WTC11 (cell line): ENCODE results near the gene ARHGAP42. TPM values are rescaled to one million over a fixed set of nuclear protein-coding genes. Genes with fewer than 3 reads are reported as not detected.

Experiments used
- ATAC-seq: fragments of 200-7000 bp; cut with Tn5 transposase; 2 replicates; pipeline ENCODE4 v1.10.0; 2021; ENCODE audit warnings: mild to moderate bottlenecking, moderate library complexity
- CTCF ChIA-PET: fragments of 300-600 bp; sonication (Branson Sonifier 250); formaldehyde crosslinking; loops from one replicate; lab custom pipeline; 2021; ENCODE audit warnings: antibody characterized with exemption; lab: Charles Lee
- POLR2A ChIA-PET: fragments of 350-600 bp; sonication (Branson Sonifier 250); formaldehyde crosslinking; loops from one replicate; lab custom pipeline; 2021; ENCODE audit warnings: antibody characterized with exemption; lab: Charles Lee
- DNase-seq: peaks from one replicate; pipeline ENCODE4 v3.0.0; 2021; ENCODE audit warnings: low spot score
- H3K27ac Mint-ChIP-seq: 2 replicates; pipeline ENCODE4 v1.8.0; 2021; ENCODE audit warnings: mixed read lengths
- H3K27me3 Mint-ChIP-seq: 2 replicates; pipeline ENCODE4 v1.8.0; 2021; ENCODE audit warnings: low read depth, mild to moderate bottlenecking, moderate library complexity, mixed read lengths
- H3K36me3 Mint-ChIP-seq: 2 replicates; pipeline ENCODE4 v1.8.0; 2021; ENCODE audit warnings: mixed read lengths
- H3K4me1 Mint-ChIP-seq: 2 replicates; pipeline ENCODE4 v1.8.0; 2022; ENCODE audit warnings: mixed read lengths
- H3K4me3 Mint-ChIP-seq: 2 replicates; pipeline ENCODE4 v1.8.0; 2021; ENCODE audit warnings: mild to moderate bottlenecking, moderate library complexity, mixed read lengths
- H3K9me3 Mint-ChIP-seq: 2 replicates; pipeline ENCODE4 v1.8.0; 2021; ENCODE audit warnings: mixed read lengths
- ATF1 ChIP-seq: sonication (generic); formaldehyde crosslinking; IDR thresholded peaks from 2 replicates; pipeline ENCODE4 v1.8.1; 2023; ENCODE audit warnings: mild to moderate bottlenecking, moderate library complexity, missing genetic modification reagents
- CDX4 ChIP-seq: fragments of 250-450 bp; sonication (Bioruptor Pico); IDR thresholded peaks from 2 replicates; pipeline ENCODE4 v1.9.0; 2021; ENCODE audit warnings: moderate library complexity, mild to moderate bottlenecking, inconsistent platforms, borderline replicate concordance
- CTCF ChIP-seq: fragments of 200-600 bp; IDR thresholded peaks from 2 replicates; pipeline ENCODE4 v1.8.0; 2022; ENCODE audit warnings: antibody characterized with exemption
- FOXJ3 ChIP-seq: sonication (generic); formaldehyde crosslinking; IDR thresholded peaks from 2 replicates; pipeline ENCODE4 v1.9.0; 2021; ENCODE audit warnings: missing genetic modification reagents, mild to moderate bottlenecking, borderline replicate concordance
- FOXK1 ChIP-seq: sonication (generic); formaldehyde crosslinking; IDR thresholded peaks from 2 replicates; pipeline ENCODE4 v1.8.0; 2022; ENCODE audit warnings: mild to moderate bottlenecking, moderate library complexity, missing genetic modification reagents
- GABPB1 ChIP-seq: sonication (generic); formaldehyde crosslinking; IDR thresholded peaks from 2 replicates; pipeline ENCODE4 v1.8.1; 2023; ENCODE audit warnings: mild to moderate bottlenecking, missing genetic modification reagents
- GTF2I ChIP-seq: fragments of 250-450 bp; sonication (Bioruptor Pico); conservative IDR thresholded peaks from 2 replicates; pipeline ENCODE4 v1.4.0; 2021; ENCODE audit warnings: mild to moderate bottlenecking
- IRF2 ChIP-seq: sonication (generic); formaldehyde crosslinking; IDR thresholded peaks from 2 replicates; pipeline ENCODE4 v1.8.0; 2022; ENCODE audit warnings: low read depth, missing genetic modification reagents, borderline replicate concordance
- NFE2L1 ChIP-seq: sonication (generic); formaldehyde crosslinking; IDR thresholded peaks from 2 replicates; pipeline ENCODE4 v1.8.1; 2023; ENCODE audit warnings: missing genetic modification reagents
- OVOL2 ChIP-seq: fragments of 250-450 bp; sonication (Bioruptor Pico); IDR thresholded peaks from 2 replicates; pipeline ENCODE4 v1.9.0; 2021; ENCODE audit warnings: mild to moderate bottlenecking, borderline replicate concordance
- PRRX2 ChIP-seq: fragments of 250-450 bp; sonication (Bioruptor Pico); IDR thresholded peaks from 2 replicates; pipeline ENCODE4 v1.8.0; 2021; ENCODE audit warnings: mild to moderate bottlenecking
- SOX15 ChIP-seq: fragments of 250-450 bp; sonication (Bioruptor Pico); IDR thresholded peaks from 2 replicates; pipeline ENCODE4 v1.9.0; 2021; ENCODE audit warnings: mild to moderate bottlenecking
- SP1 ChIP-seq: sonication (generic); formaldehyde crosslinking; conservative IDR thresholded peaks from 2 replicates; pipeline ENCODE4 v1.8.1; 2022; ENCODE audit warnings: missing genetic modification reagents
- TP53 ChIP-seq: sonication (generic); formaldehyde crosslinking; IDR thresholded peaks from 2 replicates; pipeline ENCODE4 v1.8.1; 2023; ENCODE audit warnings: mild to moderate bottlenecking, missing genetic modification reagents
- ZNF425 ChIP-seq: fragments of 250-450 bp; sonication (Bioruptor Pico); conservative IDR thresholded peaks from 2 replicates; pipeline ENCODE4 v1.9.0; 2021; ENCODE audit warnings: mild to moderate bottlenecking
- ZNF512 ChIP-seq: sonication (generic); formaldehyde crosslinking; IDR thresholded peaks from 2 replicates; pipeline ENCODE4 v1.8.1; 2022; ENCODE audit warnings: missing genetic modification reagents, borderline replicate concordance
- ZNF532 ChIP-seq: fragments of 250-450 bp; sonication (Bioruptor Pico); IDR thresholded peaks from 2 replicates; pipeline ENCODE4 v1.9.0; 2021; ENCODE audit warnings: mild to moderate bottlenecking, borderline replicate concordance
- total RNA-seq: library from RNA; stranded (reverse); gene quantifications from 3 replicates; pipeline ENCODE4 v1.2.3, GENCODE V29; 2021

Gene ARHGAP42
- total RNA-seq, 1 experiment from 2014 or later: 32.5 TPM

GRCh38 chr11:100835854-100836253 is 148.8 kb downstream of the ARHGAP42 start:
- Mint-ChIP-seq H3K27me3 (no peaks in the 10 kb centered on the region), H3K4me3 (no peak overlapping the region), H3K4me1 (peaks cover 55% of the 10 kb centered on the region), H3K36me3 (no peaks in the 10 kb centered on the region), H3K27ac (peak overlapping the region; percentile 78), H3K9me3 (peaks cover 4% of the 10 kb centered on the region; the same call in 1 of the 2 replicates)
- CTCF ChIA-PET: no interaction called here
- DNase-seq: no peak
- TF ChIP-seq ZNF532 (no peak), TP53 (no peak), FOXK1 (CRISPR knock-in tag) (no peak), IRF2 (no peak), PRRX2 (no peak), ZNF512 (CRISPR knock-in tag) (no peak), SOX15 (CRISPR knock-in tag) (no peak), OVOL2 (CRISPR knock-in tag) (no peak), GABPB1 (no peak)
- POLR2A ChIA-PET: interaction anchor here (0.7 kb wide), 1 partner anchor 1546 kb away, joined by 3 read pairs; no protein-coding TSS in a partner anchor
- ATAC-seq: no peak

- ATAC-seq (no peak), DNase-seq (no peak)
- Mint-ChIP-seq H3K27me3 (no peaks in the 10 kb centered on the region), H3K27ac (peak overlapping the region; percentile 85), H3K9me3 (peaks cover 4% of the 10 kb centered on the region; the same call in 1 of the 2 replicates), H3K4me1 (peaks cover 53% of the 10 kb centered on the region), H3K36me3 (no peaks in the 10 kb centered on the region), H3K4me3 (no peak overlapping the region)
- TF ChIP-seq CDX4 (no peak), ZNF425 (CRISPR knock-in tag) (no peak), SP1 (CRISPR knock-in tag) (no peak), NFE2L1 (CRISPR knock-in tag) (no peak)
- CTCF ChIA-PET: no interaction called here
- POLR2A ChIA-PET: no interaction called here
Observed at GRCh38 chr11:100837311-100837710, 150.2 kb downstream of the ARHGAP42 start.

GRCh38 chr11:100841711-100842407 is 154.8 kb downstream of the ARHGAP42 start:
- ATAC-seq: no peak
- peaks cover 48% of the 10 kb centered on the region for H3K4me1 Mint-ChIP-seq
- no peak overlapping the region for H3K4me3 Mint-ChIP-seq
- peak overlapping the region; percentile 59; the same call in 1 of the 2 replicates for H3K27ac Mint-ChIP-seq
- CTCF ChIA-PET: no interaction called here
- POLR2A ChIA-PET: no interaction called here
- peaks cover 11% of the 10 kb centered on the region; the same call in 1 of the 2 replicates for H3K9me3 Mint-ChIP-seq
- H3K27me3 Mint-ChIP-seq: no peaks in the 10 kb centered on the region
- no peak for DNase-seq
- no peaks in the 10 kb centered on the region for H3K36me3 Mint-ChIP-seq
- TF ChIP-seq PRRX2: no peak
- TF ChIP-seq GTF2I: no peak
- TF ChIP-seq FOXJ3 (CRISPR knock-in tag): no peak
- no peak for TF ChIP-seq ZNF532
- no peak for TF ChIP-seq ATF1 (CRISPR knock-in tag)
- TF ChIP-seq CTCF: no peak
